ENCODE measurements around the gene CRTC3.

CRTC3 gene

DNA sequence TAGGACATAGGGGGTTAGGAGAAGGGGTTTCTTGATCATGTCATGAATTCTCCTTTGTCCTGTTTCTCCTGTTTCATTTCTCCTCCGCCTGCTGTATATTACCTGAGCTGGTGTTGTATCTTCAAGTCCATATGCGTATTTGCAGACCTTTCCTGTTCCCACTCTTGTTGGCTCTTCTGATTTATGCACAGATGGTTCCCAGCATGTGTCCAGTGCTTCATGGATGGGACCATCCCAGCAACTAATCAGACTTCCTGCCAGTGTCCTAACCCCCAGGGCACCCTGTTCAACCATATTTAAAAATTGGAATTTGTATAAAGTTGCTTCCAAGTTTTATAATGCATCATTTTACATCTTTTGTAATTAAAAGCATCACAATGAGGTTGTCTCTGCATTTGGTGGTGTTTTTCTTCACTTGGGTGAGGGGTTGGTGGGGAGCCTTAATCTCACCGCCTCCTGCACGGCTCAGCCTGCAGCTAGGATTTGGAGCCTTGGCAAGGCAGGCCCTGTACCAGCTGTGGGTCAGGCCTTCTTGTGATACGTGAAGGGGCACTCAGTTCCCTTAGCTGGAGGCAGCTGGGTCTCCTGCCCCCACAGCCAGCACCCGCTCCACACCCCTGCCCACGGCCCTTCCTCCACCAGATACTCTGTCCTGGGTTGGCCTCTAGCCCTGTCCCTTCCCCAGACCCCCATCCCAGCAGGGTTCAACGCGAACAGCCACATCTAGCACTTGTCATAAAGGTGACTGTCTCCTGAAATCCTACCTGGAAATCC lies 115.4 kb downstream of the CRTC3 start:
- in situ Hi-C loops (cut with MboI; ENCODE audit: low sequenced_read_pairs, unreplicated experiment) = loop anchor here (5.0 kb wide), 1 partner anchor 242 kb away; no protein-coding TSS in a partner anchor
- TF ChIP-seq, protein P1, sequence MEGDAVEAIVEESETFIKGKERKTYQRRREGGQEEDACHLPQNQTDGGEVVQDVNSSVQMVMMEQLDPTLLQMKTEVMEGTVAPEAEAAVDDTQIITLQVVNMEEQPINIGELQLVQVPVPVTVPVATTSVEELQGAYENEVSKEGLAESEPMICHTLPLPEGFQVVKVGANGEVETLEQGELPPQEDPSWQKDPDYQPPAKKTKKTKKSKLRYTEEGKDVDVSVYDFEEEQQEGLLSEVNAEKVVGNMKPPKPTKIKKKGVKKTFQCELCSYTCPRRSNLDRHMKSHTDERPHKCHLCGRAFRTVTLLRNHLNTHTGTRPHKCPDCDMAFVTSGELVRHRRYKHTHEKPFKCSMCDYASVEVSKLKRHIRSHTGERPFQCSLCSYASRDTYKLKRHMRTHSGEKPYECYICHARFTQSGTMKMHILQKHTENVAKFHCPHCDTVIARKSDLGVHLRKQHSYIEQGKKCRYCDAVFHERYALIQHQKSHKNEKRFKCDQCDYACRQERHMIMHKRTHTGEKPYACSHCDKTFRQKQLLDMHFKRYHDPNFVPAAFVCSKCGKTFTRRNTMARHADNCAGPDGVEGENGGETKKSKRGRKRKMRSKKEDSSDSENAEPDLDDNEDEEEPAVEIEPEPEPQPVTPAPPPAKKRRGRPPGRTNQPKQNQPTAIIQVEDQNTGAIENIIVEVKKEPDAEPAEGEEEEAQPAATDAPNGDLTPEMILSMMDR (IDR thresholded peaks at IDR 0.05; ENCODE audit: borderline replicate concordance, control extremely low read depth, extremely low read depth, insufficient read depth, missing control alignments) = no peak
- no peak for DNase-seq (ENCODE audit: low spot score)

DNA sequence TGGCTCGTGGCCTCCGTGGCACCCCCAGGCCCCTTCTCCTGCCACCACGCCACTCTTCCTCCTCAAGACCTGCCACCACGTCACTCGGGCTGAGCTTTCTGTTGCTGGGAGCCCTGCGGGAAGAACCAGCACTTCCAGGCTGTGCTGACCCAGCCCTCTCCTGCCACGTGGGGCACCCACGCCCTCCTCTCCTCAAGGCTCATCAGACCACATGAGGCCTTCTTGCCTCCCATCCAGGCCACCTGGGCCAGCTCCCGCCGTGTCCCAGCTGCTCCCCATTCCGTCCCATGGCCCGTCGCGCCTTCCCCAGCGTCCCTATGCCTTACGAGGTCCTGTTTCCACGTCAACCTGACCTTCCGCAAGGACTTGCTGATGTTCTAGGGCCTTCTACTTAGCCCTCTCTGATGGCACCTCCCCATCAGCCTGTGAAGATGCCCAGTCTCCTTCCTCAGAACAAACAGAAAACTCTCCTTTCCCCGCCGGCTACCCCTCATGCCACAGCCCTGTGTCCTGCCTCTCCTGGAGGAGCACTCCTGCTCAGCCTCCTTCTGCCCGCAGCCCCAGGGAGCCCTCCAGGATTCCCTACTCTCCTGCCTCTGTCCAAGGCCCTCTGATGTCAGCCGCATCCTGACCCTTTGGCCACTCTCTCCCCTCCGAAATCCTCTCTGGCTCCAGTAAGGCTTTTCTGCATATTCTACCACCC lies 116.3 kb downstream of the CRTC3 start:
- in situ Hi-C loops (cut with MboI; ENCODE audit: low sequenced_read_pairs, unreplicated experiment) = loop anchor here (5.0 kb wide), 1 partner anchor 241 kb away; no protein-coding TSS in a partner anchor
- no peak for DNase-seq (ENCODE audit: low spot score)
- TF ChIP-seq, protein P1 (IDR thresholded peaks at IDR 0.05; ENCODE audit: borderline replicate concordance, control extremely low read depth, extremely low read depth, insufficient read depth, missing control alignments) = no peak

DNA sequence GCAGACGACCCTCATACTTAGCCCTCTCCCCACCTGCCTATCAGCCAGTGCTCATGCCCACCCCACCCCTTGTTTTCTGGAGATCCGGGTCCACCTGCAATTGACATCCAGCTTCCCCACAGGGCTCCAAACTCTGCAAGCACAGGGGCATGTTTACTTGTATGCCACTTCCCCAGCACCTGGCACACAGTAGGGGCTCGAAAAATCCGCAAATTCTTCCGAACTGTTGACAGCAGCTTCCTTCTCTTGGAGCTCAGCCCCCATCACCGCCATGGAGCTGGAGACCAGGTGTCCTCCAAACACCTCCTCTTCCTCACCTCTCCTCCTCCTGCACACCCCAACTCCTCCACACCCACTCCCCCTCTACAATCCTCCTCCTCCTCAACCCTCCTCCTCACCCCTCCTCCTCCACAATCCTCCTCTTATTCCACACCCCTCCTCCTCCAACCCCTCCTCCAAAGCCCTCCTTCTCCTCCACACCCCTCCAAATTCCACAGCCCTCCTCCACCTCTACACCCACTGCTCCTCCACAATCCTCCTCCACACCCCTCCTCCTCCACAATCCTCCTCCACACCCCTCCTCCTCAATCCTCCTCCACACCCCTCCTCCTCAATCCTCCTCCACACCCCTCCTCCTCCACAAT lies 117.1 kb downstream of the CRTC3 start:
- in situ Hi-C loops (cut with MboI; ENCODE audit: low sequenced_read_pairs, unreplicated experiment) = loop anchor here (5.0 kb wide), 1 partner anchor 241 kb away; no protein-coding TSS in a partner anchor
- TF ChIP-seq, protein P1 (IDR thresholded peaks at IDR 0.05; ENCODE audit: borderline replicate concordance, control extremely low read depth, extremely low read depth, insufficient read depth, missing control alignments) = no peak
- no peak for DNase-seq (ENCODE audit: low spot score)

DNA sequence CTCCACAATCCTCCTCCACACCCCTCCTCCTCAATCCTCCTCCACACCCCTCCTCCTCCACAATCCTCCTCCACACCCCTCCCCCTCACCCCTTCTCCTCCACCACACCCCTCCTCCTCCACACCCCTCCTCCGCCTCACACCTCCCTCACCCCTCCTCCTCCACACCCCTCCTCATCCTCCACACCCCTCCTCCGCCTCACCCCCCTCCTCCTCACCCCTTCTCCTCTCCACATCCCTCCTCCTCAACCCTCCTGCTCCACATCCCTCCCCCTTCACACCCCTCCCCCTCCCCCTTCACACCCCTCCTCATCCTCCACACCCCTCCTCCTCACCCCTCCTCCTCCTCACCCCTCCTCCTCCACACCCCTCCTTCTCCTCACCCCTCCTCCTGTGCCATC lies 117.6 kb downstream of the CRTC3 start:
- TF ChIP-seq, protein P1 (IDR thresholded peaks at IDR 0.05; ENCODE audit: borderline replicate concordance, control extremely low read depth, extremely low read depth, insufficient read depth, missing control alignments) = no peak
- DNase-seq (ENCODE audit: low spot score) = no peak
- in situ Hi-C loops (cut with MboI; ENCODE audit: low sequenced_read_pairs, unreplicated experiment) = loop anchor here (5.0 kb wide), 1 partner anchor 240 kb away; no protein-coding TSS in a partner anchor

DNA sequence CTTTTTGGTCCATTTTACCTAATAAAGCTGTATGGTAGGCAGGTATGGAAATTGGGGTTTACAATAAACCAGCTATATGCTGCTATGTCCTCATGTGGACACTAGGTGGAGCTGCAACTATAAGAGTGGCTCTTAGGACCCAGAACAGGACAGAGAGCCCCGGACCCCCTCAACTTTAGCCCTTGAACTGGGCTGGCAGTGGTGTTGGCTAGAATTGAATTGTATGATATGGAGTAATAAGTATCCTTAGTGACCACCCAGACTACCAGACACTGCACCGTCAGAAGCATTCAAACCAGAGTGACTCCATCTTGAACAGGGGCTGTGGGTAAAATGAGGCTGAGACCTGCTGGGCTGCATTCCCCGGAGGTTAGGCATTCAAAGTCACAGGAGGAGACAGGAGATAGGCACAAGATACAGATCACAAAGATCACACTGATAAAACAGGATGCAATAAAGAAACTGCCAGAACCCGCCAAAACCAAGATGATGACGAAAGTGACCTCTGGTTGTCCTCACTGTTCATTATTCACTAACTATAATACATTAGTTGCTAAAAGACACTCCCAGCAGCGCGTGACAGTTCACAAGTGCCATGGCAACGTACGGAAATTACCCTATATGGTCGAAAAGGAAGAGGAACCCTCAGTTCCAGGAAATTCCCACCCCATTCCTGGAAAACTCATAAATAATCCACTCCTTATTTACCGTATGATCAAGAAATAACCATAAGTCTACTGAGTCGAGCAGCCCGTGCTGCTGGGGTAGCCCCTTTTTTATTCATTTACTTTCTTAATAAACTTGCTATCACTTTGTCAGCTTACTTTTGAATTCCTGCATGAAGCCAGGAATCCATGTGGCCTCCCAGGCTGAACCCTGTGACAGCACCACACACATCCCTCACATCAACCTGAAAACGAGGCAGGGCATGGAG lies 118.7 kb downstream of the CRTC3 start:
- TF ChIP-seq, protein P1 (IDR thresholded peaks at IDR 0.05; ENCODE audit: borderline replicate concordance, control extremely low read depth, extremely low read depth, insufficient read depth, missing control alignments) = peak; percentile 65
- DNase-seq (ENCODE audit: low spot score) = peak; percentile 78
- in situ Hi-C loops (cut with MboI; ENCODE audit: low sequenced_read_pairs, unreplicated experiment) = loop anchor here (5.0 kb wide), 1 partner anchor 239 kb away; no protein-coding TSS in a partner anchor
